ENCODE data around the gene CHAF1B.

CHAF1B gene

DNA sequence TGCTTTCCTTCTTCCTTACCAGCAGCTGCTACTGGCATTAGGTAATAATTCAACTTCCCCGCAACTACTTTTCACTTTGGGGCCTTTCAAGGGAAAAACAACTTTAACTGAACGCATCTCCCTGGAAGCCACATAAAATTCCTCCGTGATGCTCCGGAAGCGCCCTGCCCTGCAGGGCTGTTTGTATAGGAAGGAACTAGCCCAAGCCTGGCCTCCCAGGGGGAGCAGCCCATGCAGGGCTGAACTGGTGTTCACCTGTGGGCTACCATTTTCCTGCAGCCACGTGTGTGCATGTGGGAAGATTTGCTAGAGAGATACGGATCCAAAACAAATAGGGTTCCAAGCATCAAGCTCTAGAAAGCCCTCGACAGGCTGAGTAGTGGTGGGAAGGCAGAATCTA, 80.3 kb downstream of the CHAF1B start:
- no peak for DNase-seq

DNA sequence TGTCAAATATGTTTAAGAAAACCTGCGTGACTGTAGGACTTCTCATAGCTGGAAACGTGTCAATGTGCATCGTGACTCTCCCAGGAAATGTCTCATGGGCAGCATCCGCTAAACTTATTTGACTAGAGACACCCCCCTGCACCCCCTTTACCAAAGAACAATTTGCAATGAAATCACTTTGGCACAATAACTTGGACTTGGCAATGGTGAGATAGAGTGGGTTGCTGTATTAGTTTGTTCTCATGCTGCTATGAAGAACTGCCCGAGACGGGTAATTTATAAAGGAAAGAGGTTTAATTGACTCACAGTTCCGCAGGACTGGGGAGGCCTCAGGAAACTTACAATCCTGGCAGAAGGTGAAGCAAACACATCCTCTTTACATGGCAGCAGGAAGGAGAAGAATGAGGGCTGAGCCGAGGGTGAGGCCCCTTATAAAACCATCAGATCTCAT, 80.9 kb downstream of the CHAF1B start:
- no peak for DNase-seq

Data from OCI-M1 (cell line).